GM18951 (cell line): ENCODE data around the gene IGF2BP1.

Experiments
- POLR2A ChIP-seq: IDR thresholded peaks from 4 replicates; pipeline ENCODE4 v1.6.1; 2011; ENCODE audit warnings: mild to moderate bottlenecking; ENCODE audit not compliant: insufficient read length, insufficient read depth; ENCODE audit errors: extremely low read depth
- in situ Hi-C: fragments of 300-500 bp; cut with MboI; formaldehyde crosslinking; loops from one replicate; pipeline ENCODE4 v1.12.0; 2022; ENCODE audit warnings: low sequenced_read_pairs, mixed read lengths, inconsistent platforms; ENCODE audit not compliant: unreplicated experiment

IGF2BP1 gene

GRCh38 chr17:48997103-48997826, at the start of gene IGF2BP1:
Gene IGF2BP1 (plus strand): TSS chr17:48997385. CDS start chr17:48997746, 361 bp downstream.
- in situ Hi-C loops, result no loop called here
- no peak for TF ChIP-seq POLR2A

- TF ChIP-seq POLR2A, result no peak
- in situ Hi-C loops, result no loop called here
These were observed 45.6 kb upstream of the IGF2BP1 start for GRCh38 chr17:48951572-48951971.

- no peak for TF ChIP-seq POLR2A
- in situ Hi-C loops, result no loop called here
These were observed 44.3 kb upstream of the IGF2BP1 start for GRCh38 chr17:48952904-48953303.

- no peak for TF ChIP-seq POLR2A
- in situ Hi-C loops, result no loop called here
These were observed 42.9 kb upstream of the IGF2BP1 start for GRCh38 chr17:48954300-48954755.

- in situ Hi-C loops, result no loop called here
- no peak for TF ChIP-seq POLR2A
These were observed 36.2 kb upstream of the IGF2BP1 start for GRCh38 chr17:48960834-48961515.

- TF ChIP-seq POLR2A, result no peak
- in situ Hi-C loops, result no loop called here
These were observed 35.5 kb upstream of the IGF2BP1 start for GRCh38 chr17:48961516-48962233.

GRCh38 chr17:48970224-48970623, 27.0 kb upstream of the IGF2BP1 start:
- no peak for TF ChIP-seq POLR2A
- in situ Hi-C loops, result no loop called here

GRCh38 chr17:48970865-48971687, 26.1 kb upstream of the IGF2BP1 start:
- TF ChIP-seq POLR2A, result no peak
- in situ Hi-C loops, result no loop called here

- in situ Hi-C loops, result no loop called here
- TF ChIP-seq POLR2A, result no peak
These were observed 24.5 kb upstream of the IGF2BP1 start for GRCh38 chr17:48972749-48973097.

GRCh38 chr17:48973806-48974205, 23.4 kb upstream of the IGF2BP1 start:
- TF ChIP-seq POLR2A, result no peak
- in situ Hi-C loops, result no loop called here

- in situ Hi-C loops, result no loop called here
- TF ChIP-seq POLR2A, result no peak
These were observed 15.2 kb upstream of the IGF2BP1 start for GRCh38 chr17:48981927-48982539.

GRCh38 chr17:48985436-48986245, 11.5 kb upstream of the IGF2BP1 start:
- in situ Hi-C loops, result no loop called here
- no peak for TF ChIP-seq POLR2A
